Loucy (cell line): ENCODE measurements around the gene ADAM30.

Source experiments
- EZH2phosphoT487 ChIP-seq: fragments of 200-600 bp; IDR thresholded peaks from 2 replicates; pipeline ENCODE4 v1.6.1; 2018; ENCODE audit warnings: antibody characterized with exemption, mild to moderate bottlenecking, moderate library complexity, borderline replicate concordance
- TF ChIP-seq, protein P1 (sequence below): fragments of 200-600 bp; sonication (generic); conservative IDR thresholded peaks from 2 replicates; pipeline ENCODE4 v1.5.1; 2014; ENCODE audit warnings: mild to moderate bottlenecking, antibody characterized with exemption, low read length

- TF ChIP-seq, protein P1, sequence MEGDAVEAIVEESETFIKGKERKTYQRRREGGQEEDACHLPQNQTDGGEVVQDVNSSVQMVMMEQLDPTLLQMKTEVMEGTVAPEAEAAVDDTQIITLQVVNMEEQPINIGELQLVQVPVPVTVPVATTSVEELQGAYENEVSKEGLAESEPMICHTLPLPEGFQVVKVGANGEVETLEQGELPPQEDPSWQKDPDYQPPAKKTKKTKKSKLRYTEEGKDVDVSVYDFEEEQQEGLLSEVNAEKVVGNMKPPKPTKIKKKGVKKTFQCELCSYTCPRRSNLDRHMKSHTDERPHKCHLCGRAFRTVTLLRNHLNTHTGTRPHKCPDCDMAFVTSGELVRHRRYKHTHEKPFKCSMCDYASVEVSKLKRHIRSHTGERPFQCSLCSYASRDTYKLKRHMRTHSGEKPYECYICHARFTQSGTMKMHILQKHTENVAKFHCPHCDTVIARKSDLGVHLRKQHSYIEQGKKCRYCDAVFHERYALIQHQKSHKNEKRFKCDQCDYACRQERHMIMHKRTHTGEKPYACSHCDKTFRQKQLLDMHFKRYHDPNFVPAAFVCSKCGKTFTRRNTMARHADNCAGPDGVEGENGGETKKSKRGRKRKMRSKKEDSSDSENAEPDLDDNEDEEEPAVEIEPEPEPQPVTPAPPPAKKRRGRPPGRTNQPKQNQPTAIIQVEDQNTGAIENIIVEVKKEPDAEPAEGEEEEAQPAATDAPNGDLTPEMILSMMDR, result no peak
- TF ChIP-seq EZH2phosphoT487, result no peak
Measured at GRCh38 chr1:119866451-119866850, 29.9 kb downstream of the ADAM30 start.
